ENCODE data around the gene ACER1. TPM values are rescaled to one million over a fixed set of nuclear protein-coding genes. Genes with fewer than 3 reads are reported as not detected.

ACER1 gene
- total and polyA plus RNA-seq, 2 experiments from 2014 or later, result not detected

DNA sequence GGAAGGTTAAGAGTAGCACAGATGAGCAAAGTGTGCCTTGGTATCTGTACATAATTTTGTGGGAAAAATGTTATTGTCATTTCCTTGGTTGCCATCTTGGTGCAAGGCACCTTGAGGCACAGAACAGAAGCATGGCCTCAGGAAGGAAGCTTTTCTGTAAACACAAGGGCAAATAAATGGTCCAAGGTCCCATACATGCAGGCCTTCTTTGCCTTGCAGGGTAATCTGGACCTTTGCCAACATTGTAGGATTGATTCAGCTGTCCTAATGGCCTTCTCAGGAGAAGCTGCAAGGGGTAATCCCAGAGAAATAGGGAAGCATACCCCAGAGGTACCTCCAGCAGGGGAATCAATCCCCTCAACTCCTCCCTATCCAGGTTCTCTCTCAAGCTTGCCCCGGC, 44.7 kb downstream of the ACER1 start (continued):
- TF ChIP-seq EZH2phosphoT487 (IDR thresholded peaks at IDR 0.05; ENCODE audit: unreplicated experiment) (no peak), CREB1 (CRISPR knock-in tag; IDR thresholded peaks at IDR 0.05; ENCODE audit: low read depth) (no peak)

DNA sequence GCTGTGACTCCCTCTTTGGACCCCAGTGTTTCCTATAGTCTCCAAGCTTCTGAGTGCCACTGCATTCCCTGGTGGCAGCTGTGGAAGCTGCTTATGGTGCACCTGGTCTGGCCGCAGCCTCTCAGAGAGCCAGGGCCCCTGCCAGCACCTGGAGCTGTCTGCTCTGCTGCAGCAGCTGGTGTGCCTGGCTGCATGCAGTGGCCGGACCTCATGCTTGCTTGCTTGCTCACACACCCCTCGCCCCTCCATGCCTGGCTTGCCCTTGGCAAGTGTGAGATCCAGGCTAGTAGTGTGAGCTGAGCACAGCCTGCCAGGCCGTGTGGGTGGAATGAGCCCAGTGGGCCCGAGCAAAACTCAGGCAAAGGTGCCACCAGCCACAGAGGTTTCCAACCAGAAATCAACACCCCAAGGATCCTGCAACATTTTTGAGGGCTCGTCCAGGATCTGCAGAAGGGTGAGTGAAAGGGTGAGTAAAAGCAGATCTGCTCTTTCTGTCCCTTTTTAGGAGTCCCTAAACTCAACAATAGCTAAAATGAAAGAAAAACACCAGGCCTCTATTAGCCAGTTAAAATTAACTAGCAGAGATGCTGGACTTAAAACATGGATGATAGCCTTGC, 46.0 kb downstream of the ACER1 start:
- TF ChIP-seq CTCF (conservative IDR thresholded peaks at IDR 0.05; ENCODE audit: low read depth in 2 of 2) (no peak), ZNF331 (CRISPR knock-in tag; IDR thresholded peaks at IDR 0.05; ENCODE audit: low read depth) (no peak), POLR2AphosphoS5 (IDR thresholded peaks at IDR 0.05; ENCODE audit: low read depth) (no peak), REST (IDR thresholded peaks at IDR 0.05; ENCODE audit: unreplicated experiment) (no peak)

DNA sequence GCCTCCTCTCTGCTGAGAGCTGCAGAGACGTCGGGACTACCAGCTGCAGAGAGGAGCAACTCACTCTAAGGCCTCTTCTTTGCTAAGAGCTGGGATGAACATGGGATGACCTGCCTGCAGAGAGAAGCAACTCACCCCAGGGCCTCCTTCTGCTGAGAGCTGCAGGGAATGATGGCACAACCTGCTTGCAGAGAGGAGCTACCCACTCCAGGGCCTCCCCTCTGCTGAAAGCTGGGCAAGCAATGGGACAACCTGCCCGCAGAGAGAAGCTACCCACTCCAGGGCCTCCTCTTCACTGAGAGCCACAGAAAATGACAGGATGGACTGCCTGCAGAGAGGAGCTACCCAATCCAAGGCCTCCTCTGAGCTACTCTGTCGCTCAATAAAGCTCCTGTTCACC, 46.7 kb downstream of the ACER1 start:
- H3K27ac Mint-ChIP-seq, result no peak overlapping the region
- Histone ChIP-seq H3K9me2 (ENCODE audit: insufficient read depth) (no peaks in the 10 kb centered on the region), H3K4me1 (ENCODE audit: insufficient read depth) (no peaks in the 10 kb centered on the region), H3K27ac (ENCODE audit: low read depth) (no peak overlapping the region), H3K27me3 (ENCODE audit: insufficient read depth) (no peaks in the 10 kb centered on the region), H3F3A (replicated peaks; ENCODE audit: low read depth) (no peaks in the 10 kb centered on the region), H3K4me3 (no peak overlapping the region), H3K4me2 (no peak overlapping the region), H4K20me1 (replicated peaks; ENCODE audit: insufficient read depth) (no peaks in the 10 kb centered on the region), H3K79me2 (replicated peaks; ENCODE audit: insufficient read depth) (no peaks in the 10 kb centered on the region), H3K36me3 (ENCODE audit: insufficient read depth) (peaks cover 2% of the 10 kb centered on the region; the same call in 1 of the 2 replicates), H2AFZ (no peak overlapping the region)
- H3K27me3 Mint-ChIP-seq (ENCODE audit: insufficient read depth, low read depth, poor library complexity), result peaks cover 10% of the 10 kb centered on the region
- H3K9me3 Mint-ChIP-seq, result peaks cover 85% of the 10 kb centered on the region
- no peak overlapping the region for H3K4me3 Mint-ChIP-seq
- no peak for DNase-seq (ENCODE audit: low spot score)
- H3K36me3 Mint-ChIP-seq (ENCODE audit: low read depth), result peaks cover 30% of the 10 kb centered on the region; the same call in 2 of the 3 replicates
- ATAC-seq, result no peak
- H3K4me1 Mint-ChIP-seq, result no peaks in the 10 kb centered on the region
- TF ChIP-seq ZNF331 (CRISPR knock-in tag; IDR thresholded peaks at IDR 0.05; ENCODE audit: low read depth) (no peak), EZH2phosphoT487 (IDR thresholded peaks at IDR 0.05; ENCODE audit: unreplicated experiment) (no peak), CTCF (conservative IDR thresholded peaks at IDR 0.05; ENCODE audit: low read depth in 2 of 2) (no peak), CREB1 (CRISPR knock-in tag; IDR thresholded peaks at IDR 0.05; ENCODE audit: low read depth) (no peak), STAT1 (IDR thresholded peaks at IDR 0.05; ENCODE audit: unreplicated experiment) (no peak), JUNB (IDR thresholded peaks at IDR 0.05; ENCODE audit: unreplicated experiment) (no peak), POLR2AphosphoS5 (IDR thresholded peaks at IDR 0.05; ENCODE audit: low read depth) (no peak), EZH2 (IDR thresholded peaks at IDR 0.05; ENCODE audit: low read depth, unreplicated experiment) (no peak), ZNF114 (CRISPR knock-in tag; IDR thresholded peaks at IDR 0.05) (no peak)
- TF ChIP-seq, protein P1, sequence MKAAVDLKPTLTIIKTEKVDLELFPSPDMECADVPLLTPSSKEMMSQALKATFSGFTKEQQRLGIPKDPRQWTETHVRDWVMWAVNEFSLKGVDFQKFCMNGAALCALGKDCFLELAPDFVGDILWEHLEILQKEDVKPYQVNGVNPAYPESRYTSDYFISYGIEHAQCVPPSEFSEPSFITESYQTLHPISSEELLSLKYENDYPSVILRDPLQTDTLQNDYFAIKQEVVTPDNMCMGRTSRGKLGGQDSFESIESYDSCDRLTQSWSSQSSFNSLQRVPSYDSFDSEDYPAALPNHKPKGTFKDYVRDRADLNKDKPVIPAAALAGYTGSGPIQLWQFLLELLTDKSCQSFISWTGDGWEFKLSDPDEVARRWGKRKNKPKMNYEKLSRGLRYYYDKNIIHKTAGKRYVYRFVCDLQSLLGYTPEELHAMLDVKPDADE (IDR thresholded peaks at IDR 0.05), result no peak

More for the DNA sequence above, 46.0 kb downstream of the ACER1 start:
- Mint-ChIP-seq H3K4me1 (no peaks in the 10 kb centered on the region), H3K4me3 (no peak overlapping the region), H3K9me3 (peaks cover 86% of the 10 kb centered on the region), H3K27me3 (ENCODE audit: insufficient read depth, low read depth, poor library complexity) (peaks cover 10% of the 10 kb centered on the region), H3K27ac (no peak overlapping the region), H3K36me3 (ENCODE audit: low read depth) (peaks cover 36% of the 10 kb centered on the region; the same call in 2 of the 3 replicates)
- H3K27me3 ChIP-seq (ENCODE audit: insufficient read depth), result no peaks in the 10 kb centered on the region
- H2AFZ ChIP-seq, result no peak overlapping the region
- no peaks in the 10 kb centered on the region for H3K79me2 ChIP-seq (replicated peaks; ENCODE audit: insufficient read depth)
- no peaks in the 10 kb centered on the region for H3K9me2 ChIP-seq (ENCODE audit: insufficient read depth)
- DNase-seq (ENCODE audit: low spot score) (no peak), ATAC-seq (no peak)
- no peaks in the 10 kb centered on the region for H3F3A ChIP-seq (replicated peaks; ENCODE audit: low read depth)
- H3K36me3 ChIP-seq (ENCODE audit: insufficient read depth), result peaks cover 4% of the 10 kb centered on the region; the same call in 1 of the 2 replicates
- no peaks in the 10 kb centered on the region for H3K4me1 ChIP-seq (ENCODE audit: insufficient read depth)
- H3K4me3 ChIP-seq, result no peak overlapping the region
- no peak overlapping the region for H3K27ac ChIP-seq (ENCODE audit: low read depth)
- H4K20me1 ChIP-seq (replicated peaks; ENCODE audit: insufficient read depth), result no peaks in the 10 kb centered on the region
- H3K4me2 ChIP-seq, result no peak overlapping the region
